Ecto neural progenitor cell (in vitro differentiated cells): Measurements from ENCODE around the gene HS3ST3A1.

Experiments used
- DNase-seq: peaks from one replicate; pipeline ENCODE4 v3.0.0-alpha.2; 2018; ENCODE audit warnings: low spot score

The HS3ST3A1 gene

DNA sequence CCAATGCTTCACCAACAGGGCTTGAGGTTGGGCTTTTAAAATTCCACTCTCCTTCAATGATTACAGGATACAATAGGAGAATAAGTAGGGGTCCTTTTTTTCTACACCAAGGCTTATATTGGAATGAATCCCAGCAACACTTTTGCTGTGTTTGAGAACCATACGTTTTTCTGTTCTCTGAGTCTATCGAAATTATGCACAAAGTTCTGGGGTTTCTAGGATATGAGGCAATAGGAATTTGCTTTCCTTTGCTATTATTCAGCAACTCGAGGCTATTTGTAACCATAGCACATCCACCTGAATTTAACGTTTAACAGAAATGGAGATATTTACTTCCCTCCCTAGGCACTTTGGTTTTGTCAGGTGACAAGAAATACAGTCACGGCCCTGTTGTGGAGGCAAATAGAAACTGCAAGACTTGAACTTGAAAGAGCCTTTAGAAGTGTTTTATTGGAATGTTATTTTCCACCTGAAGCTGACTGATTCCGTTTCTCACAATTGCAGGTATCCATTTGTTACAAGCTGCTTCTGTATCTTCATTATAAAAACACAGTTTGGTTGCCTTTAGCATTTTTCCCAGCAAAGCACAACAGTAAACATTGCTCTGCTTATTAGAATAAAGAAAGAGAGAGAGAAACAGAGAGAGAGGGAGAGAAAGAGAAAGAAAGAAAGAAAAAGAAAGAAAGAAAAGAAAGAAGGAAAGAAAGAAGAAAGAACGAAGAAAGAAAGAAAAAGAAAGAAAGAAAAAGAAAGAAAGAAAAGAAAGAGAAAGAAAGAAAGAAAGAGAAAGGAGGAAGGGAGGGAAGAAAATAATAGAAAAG lies 109.6 kb downstream of the HS3ST3A1 start:
- no peak for DNase-seq

DNA sequence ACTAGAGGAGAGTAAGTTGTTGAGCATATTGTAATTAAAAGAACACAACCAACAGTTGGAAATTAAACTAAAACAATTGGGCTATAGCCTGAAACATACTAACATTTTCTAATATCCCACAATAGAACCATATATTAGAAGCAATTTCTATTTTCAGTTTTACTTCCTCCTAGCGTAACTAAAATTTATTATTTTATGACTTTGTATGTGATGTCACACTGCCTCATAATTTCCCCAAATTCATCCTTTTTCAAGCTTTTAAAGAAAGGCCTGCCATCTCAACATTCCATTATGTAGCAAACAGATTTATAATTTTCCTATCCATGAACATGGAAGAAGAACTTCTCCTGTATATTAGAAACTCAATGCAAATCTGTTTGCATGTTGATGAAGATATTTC lies 110.2 kb downstream of the HS3ST3A1 start:
- no peak for DNase-seq

DNA sequence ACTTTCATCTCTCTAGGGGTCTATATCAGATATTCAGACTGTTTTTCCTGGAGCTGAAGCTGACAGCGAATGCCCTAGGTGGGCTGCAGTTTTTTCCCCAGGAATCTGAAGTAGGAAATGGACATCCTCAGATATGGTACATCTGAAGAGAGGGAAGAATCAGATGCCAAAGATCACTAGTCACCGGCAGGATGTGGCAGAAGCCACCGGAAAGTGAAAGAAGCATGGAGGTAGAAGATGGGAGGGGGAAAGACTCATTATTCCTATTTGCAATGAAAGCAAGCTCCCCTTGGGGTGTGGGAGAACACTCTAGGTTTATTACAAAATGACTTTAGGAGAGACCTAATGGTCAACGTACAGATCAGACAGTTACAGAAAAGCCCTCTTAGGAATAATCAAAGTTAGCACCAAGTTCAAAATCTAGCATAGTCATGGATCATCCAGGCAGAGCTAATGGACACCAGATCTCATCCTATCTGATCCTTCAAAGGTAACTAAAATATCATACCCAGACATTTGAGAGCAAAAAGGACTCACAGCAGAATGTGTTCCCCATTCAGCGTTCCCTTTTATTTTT lies 110.7 kb downstream of the HS3ST3A1 start:
- DNase-seq, result no peak

DNA sequence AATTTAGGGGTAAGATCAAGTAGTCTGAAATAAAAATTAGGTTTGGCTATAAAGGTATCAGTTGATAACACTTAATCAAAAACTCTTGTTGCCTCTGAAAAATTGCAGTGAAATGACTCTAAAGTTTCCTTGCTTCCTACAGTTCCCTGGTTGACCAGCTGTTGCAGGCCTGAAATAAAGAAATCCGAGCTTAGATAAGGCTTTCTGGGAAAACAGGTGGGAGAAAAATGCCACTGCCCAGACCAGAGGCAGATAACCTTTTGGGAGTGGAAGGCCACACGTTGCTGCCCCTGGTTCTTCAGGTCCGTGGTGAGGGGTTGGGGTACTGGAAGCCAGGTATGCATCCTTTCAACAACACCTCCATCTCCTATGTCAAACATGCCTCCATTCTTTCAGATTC lies 111.3 kb downstream of the HS3ST3A1 start:
- DNase-seq, result no peak

DNA sequence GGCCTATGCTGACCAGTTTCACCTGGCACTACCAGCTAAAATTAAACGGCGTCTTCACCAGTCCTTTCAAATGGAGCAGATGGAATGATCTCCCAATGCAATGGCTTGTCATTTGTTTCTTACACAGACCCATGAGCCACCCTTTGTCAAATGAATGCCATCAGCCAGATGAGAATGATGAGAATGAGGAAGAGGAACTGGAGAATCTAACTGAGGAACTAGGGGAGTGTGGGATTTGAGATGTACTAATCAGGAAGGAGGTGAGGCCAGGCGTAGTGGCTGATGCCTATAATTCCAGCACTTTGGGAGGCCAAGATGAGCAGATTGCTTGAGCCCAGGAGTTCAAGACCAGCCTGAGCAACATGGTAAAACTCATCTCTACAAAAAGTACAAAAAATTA lies 116.4 kb downstream of the HS3ST3A1 start:
- no peak for DNase-seq

DNA sequence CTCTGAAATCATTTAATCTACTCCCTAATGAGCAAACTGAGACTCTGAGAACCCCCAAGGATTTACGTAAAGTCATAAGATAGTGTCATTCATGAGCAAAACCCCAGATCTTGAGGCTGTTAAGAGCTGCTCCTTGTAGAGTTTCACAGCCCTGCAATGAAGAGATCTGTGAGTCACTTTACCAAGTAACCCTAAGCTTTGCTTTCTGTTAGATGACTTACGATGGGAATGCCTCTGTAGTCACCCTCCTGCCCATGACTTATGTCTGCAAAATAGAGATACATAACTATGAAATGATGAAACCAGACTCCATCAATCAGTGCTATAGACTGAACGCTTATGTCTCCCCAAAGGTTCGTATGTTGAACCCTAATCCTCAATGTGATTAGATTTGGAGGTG lies 117.7 kb downstream of the HS3ST3A1 start:
- DNase-seq, result no peak

DNA sequence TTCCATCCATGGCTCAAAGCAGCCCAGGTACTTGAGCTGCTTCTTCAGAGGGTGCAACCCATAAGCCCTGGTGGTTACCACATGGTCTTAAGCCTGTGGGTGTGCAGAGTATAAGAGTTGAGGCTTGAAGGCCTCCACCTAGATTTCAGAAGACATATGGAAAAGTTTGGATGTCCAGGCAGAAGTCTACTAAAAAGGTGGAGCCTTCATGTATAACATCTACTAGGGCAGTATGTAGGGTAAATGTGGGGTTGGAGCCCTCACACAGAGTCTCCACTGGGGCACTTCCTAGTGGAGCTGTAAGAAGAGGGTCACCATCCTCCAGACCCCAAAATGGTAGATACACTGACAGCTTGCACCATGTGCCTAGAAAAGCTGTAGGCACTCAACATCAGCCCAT lies 120.9 kb downstream of the HS3ST3A1 start:
- DNase-seq, result no peak

DNA sequence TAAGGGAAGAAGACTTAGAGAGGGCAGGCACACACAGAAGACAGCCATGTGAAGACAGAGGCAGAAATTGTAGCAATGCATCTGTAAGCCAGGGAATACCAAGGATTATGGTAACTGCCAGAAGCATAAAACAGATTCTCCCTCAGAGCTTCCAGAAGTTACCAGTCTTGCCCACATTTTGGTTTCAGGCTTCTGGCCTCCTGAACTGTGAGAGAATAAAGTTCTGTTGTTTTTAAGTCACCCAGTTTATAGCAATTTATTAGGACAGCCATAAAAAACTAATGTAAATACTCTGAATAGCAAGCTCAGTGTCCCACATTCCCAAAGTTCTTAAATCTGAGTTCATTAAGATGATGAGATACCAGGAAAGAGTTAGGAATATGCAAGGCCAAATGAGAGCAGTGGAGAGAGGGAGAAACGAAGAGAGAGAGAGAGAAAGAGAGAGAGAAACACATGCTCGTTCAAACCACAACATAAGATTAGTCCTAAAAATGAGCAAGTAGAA lies 123.4 kb downstream of the HS3ST3A1 start:
- DNase-seq, result no peak

DNA sequence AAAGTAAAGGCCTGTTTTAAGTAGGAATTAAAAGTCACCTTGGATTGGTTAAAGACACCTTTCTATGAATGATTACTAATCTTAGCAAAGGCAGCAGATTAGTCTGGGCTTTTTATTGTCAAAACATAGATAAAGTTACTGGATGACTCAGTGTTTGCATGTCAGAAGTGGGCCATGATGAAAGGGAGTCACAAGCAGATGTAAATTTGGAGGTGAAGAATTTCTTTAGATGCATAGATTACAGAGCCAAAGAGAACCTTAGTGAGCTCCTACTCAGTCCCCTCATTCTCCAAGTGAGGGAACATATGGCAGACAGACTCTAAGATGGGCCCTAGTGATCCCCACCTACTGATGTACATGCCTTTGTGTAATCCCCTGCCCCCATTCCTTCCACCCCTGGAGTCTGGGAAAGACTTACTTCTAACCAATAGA lies 124.5 kb downstream of the HS3ST3A1 start:
- no peak for DNase-seq

DNA sequence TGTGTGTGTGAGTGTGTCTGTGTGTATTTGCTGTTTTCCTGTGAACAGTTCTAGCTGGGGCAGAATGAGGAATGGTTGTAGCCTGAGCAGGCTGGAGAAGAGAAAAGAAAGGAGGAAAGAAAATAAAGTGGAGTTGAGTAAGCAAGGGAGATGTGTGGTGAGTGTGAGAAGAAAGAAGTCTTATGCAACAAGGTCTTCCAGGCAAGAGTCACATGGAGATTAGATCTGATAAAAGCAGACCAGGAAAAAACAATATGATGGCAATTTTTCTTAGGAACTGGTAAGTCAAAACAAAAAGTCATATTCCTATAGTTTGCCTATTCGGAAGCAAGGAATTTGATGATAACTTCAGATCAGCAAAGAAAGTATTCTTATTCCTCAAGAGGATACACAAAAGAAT lies 125.0 kb downstream of the HS3ST3A1 start:
- DNase-seq, result no peak

DNA sequence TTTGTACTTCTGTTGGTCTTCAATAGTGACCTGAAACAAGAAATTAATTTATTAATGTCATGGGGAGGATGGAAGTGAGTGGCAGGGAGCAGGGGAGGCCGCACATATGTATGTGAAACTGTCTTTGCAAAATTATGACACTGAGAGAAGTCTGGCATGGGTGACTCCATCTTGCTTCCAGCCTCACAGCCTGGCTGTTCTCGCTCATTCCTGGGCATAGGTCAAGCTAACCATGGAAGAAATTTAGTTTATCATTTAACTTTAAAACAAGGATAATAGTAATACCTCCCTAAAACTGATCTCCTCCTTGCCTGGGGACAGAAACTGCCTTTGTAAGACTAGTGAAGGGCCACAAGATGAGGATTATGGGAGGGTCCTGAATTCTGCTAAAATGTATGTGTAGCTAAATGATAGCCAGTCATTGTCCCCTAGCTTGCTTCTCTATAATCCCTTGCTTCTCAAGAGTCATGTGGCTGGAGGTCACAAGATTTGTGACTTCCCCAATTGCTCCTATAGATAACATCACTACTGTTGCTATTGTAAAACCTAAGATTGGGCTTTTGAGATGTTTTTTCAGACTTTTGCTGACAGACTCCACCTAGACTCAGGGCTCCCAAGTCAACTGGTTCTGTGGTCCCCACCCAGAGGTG lies 126.0 kb downstream of the HS3ST3A1 start:
- no peak for DNase-seq

DNA sequence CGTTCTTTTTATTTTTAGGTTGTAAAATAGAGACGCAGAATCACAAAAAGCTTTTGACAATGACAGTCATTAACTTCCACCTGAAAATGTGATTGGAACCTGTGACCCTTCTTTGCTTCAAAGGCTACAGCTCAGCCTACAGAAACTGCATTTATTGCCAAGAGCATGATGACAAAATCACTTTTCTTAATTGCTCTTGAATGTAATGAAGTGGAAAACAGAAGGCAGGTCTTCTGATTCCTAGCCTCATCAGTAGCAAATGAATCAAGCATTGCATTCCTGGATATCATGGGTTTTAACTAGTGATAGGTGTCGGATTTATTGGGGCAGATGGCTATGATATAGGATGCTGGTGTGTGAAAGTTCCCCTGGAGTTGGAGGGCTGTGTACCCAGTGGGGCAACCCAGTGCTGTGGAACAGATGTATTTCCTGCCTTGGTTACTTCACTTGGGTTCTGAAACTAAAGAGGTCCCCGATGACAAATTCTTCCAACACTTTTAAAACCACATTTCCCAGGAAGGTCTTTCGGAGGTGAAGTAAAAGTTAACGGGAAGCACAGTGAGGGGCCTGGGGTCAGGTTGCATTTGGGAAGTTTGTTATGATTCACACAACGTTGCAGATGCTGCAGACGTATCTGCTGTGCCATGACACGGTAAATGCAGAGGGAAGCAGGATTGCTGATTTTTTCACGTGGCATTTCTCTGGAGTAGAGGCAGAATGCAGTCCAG lies 127.5 kb downstream of the HS3ST3A1 start:
- no peak for DNase-seq

DNA sequence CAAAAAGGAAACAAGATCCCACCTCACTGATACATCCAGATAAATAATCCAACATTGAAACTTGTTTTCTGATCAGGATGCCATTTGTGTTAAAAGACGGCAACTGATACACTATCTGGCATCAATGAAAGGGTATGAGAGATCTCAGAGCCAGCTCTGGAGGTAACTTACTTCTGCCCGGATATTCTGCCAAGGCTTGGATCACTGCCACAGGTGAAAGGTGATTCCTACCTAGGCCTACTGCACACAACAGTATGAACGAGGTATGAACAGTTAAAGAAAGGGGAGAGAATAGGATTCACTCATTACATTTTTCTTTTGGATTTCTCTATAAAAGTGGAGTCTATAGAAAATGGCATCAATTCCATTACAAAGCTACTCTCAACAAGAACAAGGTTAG lies 136.1 kb downstream of the HS3ST3A1 start:
- DNase-seq, result no peak

DNA sequence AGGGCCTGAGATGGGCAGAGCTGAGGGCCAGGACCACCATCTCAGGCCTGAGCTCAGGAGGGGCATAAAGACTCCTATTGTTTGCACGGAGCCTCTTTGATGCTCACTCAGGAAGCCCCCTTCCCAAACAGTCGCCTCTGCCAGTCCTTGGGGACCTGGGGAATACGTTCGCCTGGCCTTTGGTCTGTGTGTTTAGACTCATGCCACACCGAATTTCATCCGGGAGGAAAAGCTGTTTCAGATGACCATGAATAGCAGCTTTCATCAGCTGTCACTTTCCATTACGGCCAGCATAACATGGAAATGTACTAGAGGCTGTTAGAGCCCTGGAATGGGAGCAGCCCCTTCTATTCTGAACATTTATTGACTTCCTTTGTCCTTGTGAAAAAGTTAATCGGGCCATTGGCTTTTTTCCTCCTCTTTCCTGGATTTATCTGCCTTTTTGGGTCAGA lies 139.0 kb downstream of the HS3ST3A1 start:
- DNase-seq, result no peak

DNA sequence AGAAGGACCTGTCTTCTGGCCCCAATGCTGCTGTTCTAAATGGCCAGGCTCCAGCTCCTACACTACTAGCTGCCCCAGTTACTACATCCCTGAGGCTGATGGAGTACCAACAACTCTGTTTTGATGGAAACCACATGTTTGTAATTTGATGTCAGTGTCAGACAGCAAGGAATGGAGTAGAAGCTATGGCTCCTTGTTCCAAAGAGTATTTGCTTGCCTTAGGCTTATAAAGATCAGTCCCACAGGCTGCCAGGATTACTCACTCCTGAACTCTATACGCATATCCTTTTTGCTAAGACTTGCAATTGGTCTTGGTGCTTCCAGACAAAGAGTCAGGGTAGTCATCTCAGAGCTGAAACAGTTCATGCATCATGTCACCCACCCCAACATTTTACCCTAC lies 139.6 kb downstream of the HS3ST3A1 start:
- DNase-seq, result no peak

DNA sequence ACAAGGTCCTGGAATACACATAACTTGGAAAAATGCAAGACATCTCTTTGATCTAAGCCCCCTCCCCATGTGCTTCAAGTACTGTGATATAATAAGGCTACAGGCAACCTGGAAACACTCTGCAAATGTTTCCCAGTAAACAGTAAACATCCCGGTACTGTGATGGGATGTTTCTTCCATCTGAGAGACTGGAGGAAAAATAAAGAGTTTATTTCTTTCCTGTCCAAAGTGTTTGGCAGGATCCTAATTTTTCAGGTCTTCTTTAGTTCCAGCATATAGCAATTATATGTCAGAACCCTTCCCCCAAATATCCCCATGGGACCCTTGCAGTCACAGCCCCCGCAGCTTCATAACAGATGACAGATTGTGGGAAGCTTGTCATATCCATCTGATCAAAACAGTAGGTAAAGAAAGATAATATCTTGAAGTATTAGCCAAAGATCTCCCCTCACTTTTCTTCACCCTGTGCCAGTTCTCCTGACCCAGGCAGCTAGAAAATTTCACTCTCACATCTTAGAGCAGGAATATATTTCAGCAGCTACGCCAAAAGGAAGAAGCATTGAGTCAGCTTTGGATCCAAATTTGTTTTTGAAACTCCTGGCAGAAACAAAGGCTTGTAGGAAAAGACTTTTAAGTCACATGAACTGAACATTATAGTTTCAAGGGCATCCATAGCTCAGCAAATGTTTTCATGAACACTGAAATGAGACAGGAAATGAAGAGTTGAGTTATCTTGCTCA lies 141.3 kb downstream of the HS3ST3A1 start:
- no peak for DNase-seq

DNA sequence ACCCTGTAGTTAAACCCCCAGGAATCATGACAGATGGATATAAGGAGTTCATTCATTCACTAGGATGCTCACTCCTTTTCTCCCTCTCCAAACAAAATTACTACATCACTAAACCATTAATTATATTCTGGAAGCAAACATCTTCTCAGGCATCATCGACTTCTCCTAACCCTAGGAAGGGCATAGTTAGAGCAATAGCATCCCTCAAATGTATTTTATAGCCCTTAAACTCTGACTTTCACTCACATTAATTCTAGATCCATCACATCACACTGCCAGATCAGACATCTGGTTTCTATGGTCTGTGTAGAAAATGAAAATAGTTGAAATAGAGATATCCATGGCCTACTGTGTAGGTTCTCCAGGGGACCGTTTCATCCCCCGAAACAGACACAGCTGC lies 143.9 kb downstream of the HS3ST3A1 start:
- no peak for DNase-seq
